NT2/D1 (cell line): ENCODE data around the gene PCYT1B.

ENCODE experiments used
- YY1 ChIP-seq: IDR thresholded peaks from 2 replicates; pipeline ENCODE4 v1.6.1; 2011; ENCODE audit not compliant: insufficient read length, insufficient read depth
- ZNF274 ChIP-seq: IDR thresholded peaks from 2 replicates; pipeline ENCODE4 v1.6.1; 2011; ENCODE audit warnings: mild to moderate bottlenecking, low read depth, low read length

- TF ChIP-seq ZNF274 (no peak), YY1 (no peak)
These were observed 12.0 kb upstream of the PCYT1B start for GRCh38 chrX:24659106-24659505.
